Peyer's patch (tissue), 4 donors: Measurements from ENCODE around the gene KRTAP5-7.
"Not testable (repeated sequence)": the region's sequence is repeated elsewhere in the genome, so short reads cannot be mapped to it uniquely, and the experiment has no call there.

Experiments
- CTCF ChIP-seq, 6 experiments: fragments of 450-650 bp in 4 of 6; fragments of 200-600 bp in 2 of 6; sonication (generic) in 1 of 6; IDR thresholded peaks; one replicate each; pipeline ENCODE4 v1.5.1; 2017 to 2019; ENCODE audit warnings: antibody characterized with exemption in 6 of 6, mild to moderate bottlenecking in 3 of 6, moderate library complexity in 1 of 6
- POLR2A ChIP-seq, 2 donors: fragments of 450-650 bp; IDR thresholded peaks; one replicate each; pipeline ENCODE4 v1.5.1; 2017; ENCODE audit warnings: antibody characterized with exemption in 2 of 2, mild to moderate bottlenecking in 2 of 2, moderate library complexity in 2 of 2

- TF ChIP-seq CTCF, POLR2A (IDR thresholded peaks at IDR 0.05): not testable (repeated sequence)
Observed at GRCh38 chr11:71566626-71567599, 39.8 kb downstream of the KRTAP5-7 start.
